Endodermal cell (in vitro differentiated cells): Measurements from ENCODE around the gene TRABD2B. TPM values are rescaled to one million over a fixed set of nuclear protein-coding genes. Genes with fewer than 3 reads are reported as not detected.

Source experiments
- DNase-seq: peaks from one replicate; pipeline ENCODE4 v3.0.0-alpha.2; 2017
- H3K27ac ChIP-seq: 2 replicates; pipeline ENCODE4 v1.5.1; 2013; ENCODE audit warnings: mild to moderate bottlenecking, low read depth, low read length, moderate library complexity
- H3K27me3 ChIP-seq: 2 replicates; pipeline ENCODE4 v1.6.1; 2013; ENCODE audit warnings: mild to moderate bottlenecking, low read length, moderate library complexity; ENCODE audit not compliant: insufficient read depth, control insufficient read depth, poor library complexity, severe bottlenecking
- H3K36me3 ChIP-seq: 2 replicates; pipeline ENCODE4 v1.7.0; 2013; ENCODE audit warnings: mild to moderate bottlenecking, low read length, moderate library complexity; ENCODE audit not compliant: control insufficient read depth, insufficient read depth
- H3K4me1 ChIP-seq: one replicate; pipeline ENCODE4 v1.7.0; 2013; ENCODE audit warnings: low read length; ENCODE audit not compliant: control insufficient read depth, insufficient read depth
- H3K4me3 ChIP-seq: 2 replicates; pipeline ENCODE4 v1.5.1; 2013; ENCODE audit warnings: mild to moderate bottlenecking, low read length, moderate library complexity
- H3K9ac ChIP-seq: 2 replicates; pipeline ENCODE4 v1.6.1; 2013; ENCODE audit warnings: mild to moderate bottlenecking, low read length, moderate library complexity; ENCODE audit not compliant: poor library complexity, severe bottlenecking; ENCODE audit errors: extremely low read depth
- H3K9me3 ChIP-seq: 2 replicates; pipeline ENCODE4 v1.6.1; 2013; ENCODE audit warnings: mild to moderate bottlenecking, low read length, moderate library complexity; ENCODE audit not compliant: control insufficient read depth
- H3K27ac Mint-ChIP-seq: 2 replicates; pipeline ENCODE4 v1.8.0; 2020; ENCODE audit warnings: mixed read lengths
- H3K27me3 Mint-ChIP-seq: 2 replicates; pipeline ENCODE4 v1.8.0; 2021; ENCODE audit warnings: mild to moderate bottlenecking, mixed read lengths; ENCODE audit not compliant: insufficient read depth
- H3K36me3 Mint-ChIP-seq: 2 replicates; pipeline ENCODE4 v1.8.0; 2020; ENCODE audit warnings: low read depth, mixed read lengths
- H3K4me1 Mint-ChIP-seq: 2 replicates; pipeline ENCODE4 v1.8.0; 2020; ENCODE audit warnings: mixed read lengths
- H3K4me3 Mint-ChIP-seq: 2 replicates; pipeline ENCODE4 v1.8.0; 2020; ENCODE audit warnings: mild to moderate bottlenecking, moderate library complexity, mixed read lengths
- H3K9me3 Mint-ChIP-seq: 2 replicates; pipeline ENCODE4 v1.8.0; 2020; ENCODE audit warnings: mild to moderate bottlenecking, mixed read lengths
- CTCF ChIP-seq: fragments of 200-600 bp; sonication (generic); conservative IDR thresholded peaks from 2 replicates; pipeline ENCODE4 v1.5.0; 2021; ENCODE audit warnings: antibody characterized with exemption, mild to moderate bottlenecking
- WGBS, 2 experiments: methylation state at CpG; one replicate each; pipeline versions ENCODE4 v1.1.5 to v1.1.7; 2013; ENCODE audit warnings: missing lambda C conversion rate in 2 of 2, mixed read lengths in 1 of 2; ENCODE audit not compliant: insufficient coverage in 1 of 2, insufficient read length in 1 of 2; 5-methylcytosine and 5-hydroxymethylcytosine counted together
- total RNA-seq, 2 donors: library from RNA; stranded (reverse); fragmentation: NEBNext Ultra II Directional in 1 of 2; extraction: Animal tissue kit (Norgen Biotek cat#: 25700) in 1 of 2; gene quantifications; 2 replicates in 1 of 2; 3 replicates in 1 of 2; pipeline ENCODE4 v1.2.1, GENCODE V29; 2021

Gene TRABD2B
- total RNA-seq, 2 donors from 2014 or later, result 24.4 to 28.0 TPM

- WGBS, 2 experiments, result 94 to 100% methylated on average over 1 to 5 of the region's 5 CpGs
- Mint-ChIP-seq H3K27ac (no peak overlapping the region), H3K9me3 (no peaks in the 10 kb centered on the region), H3K27me3 (peaks cover 18% of the 10 kb centered on the region), H3K4me1 (peaks cover 28% of the 10 kb centered on the region), H3K36me3 (no peaks in the 10 kb centered on the region), H3K4me3 (no peak overlapping the region)
- peak; percentile 44 for DNase-seq
- H3K27me3 ChIP-seq, result peaks cover 5% of the 10 kb centered on the region
- no peaks in the 10 kb centered on the region for H3K36me3 ChIP-seq
- no peaks in the 10 kb centered on the region for H3K9me3 ChIP-seq
- H3K9ac ChIP-seq, result no peak overlapping the region
- no peak overlapping the region for H3K4me3 ChIP-seq
- no peak for TF ChIP-seq CTCF
- no peak overlapping the region for H3K27ac ChIP-seq
- peaks cover 4% of the 10 kb centered on the region for H3K4me1 ChIP-seq
Measured at GRCh38 chr1:48018799-48019198, 21.6 kb upstream of the TRABD2B start.

GRCh38 chr1:48017716-48018115 lies 20.5 kb upstream of the TRABD2B start:
- Mint-ChIP-seq H3K27ac (no peak overlapping the region), H3K27me3 (peaks cover 21% of the 10 kb centered on the region), H3K36me3 (no peaks in the 10 kb centered on the region), H3K9me3 (no peaks in the 10 kb centered on the region), H3K4me1 (peaks cover 22% of the 10 kb centered on the region), H3K4me3 (no peak overlapping the region)
- no peaks in the 10 kb centered on the region for H3K9me3 ChIP-seq
- no peaks in the 10 kb centered on the region for H3K36me3 ChIP-seq
- TF ChIP-seq CTCF, result no peak
- H3K27ac ChIP-seq, result no peak overlapping the region
- no peaks in the 10 kb centered on the region for H3K4me1 ChIP-seq
- H3K4me3 ChIP-seq, result no peak overlapping the region
- WGBS, 2 experiments, result 88 to 90% methylated on average over 3 to 4 of the region's 4 CpGs
- H3K27me3 ChIP-seq, result peaks cover 5% of the 10 kb centered on the region
- peak; percentile 24 for DNase-seq
- no peak overlapping the region for H3K9ac ChIP-seq

DNA sequence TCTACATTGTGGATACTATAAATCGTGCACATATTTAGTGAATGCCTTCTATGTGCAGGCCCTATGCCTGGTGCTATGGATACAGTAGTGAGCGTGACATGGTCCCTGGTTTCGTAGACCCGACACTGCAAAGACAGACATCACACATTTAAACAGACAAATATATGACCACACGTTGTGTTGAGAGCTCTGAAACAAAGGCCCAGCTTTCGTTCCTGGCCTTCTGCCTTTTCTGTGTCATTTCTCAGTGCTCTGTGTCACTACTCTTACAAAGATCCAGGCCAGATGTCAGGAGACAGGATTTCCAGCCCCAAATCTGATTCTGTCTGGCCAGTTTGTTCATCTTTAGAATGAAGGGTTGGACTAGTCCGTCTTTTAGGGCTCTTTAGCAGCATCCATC lies 19.3 kb upstream of the TRABD2B start:
- Mint-ChIP-seq H3K27ac (no peak overlapping the region), H3K4me1 (peaks cover 17% of the 10 kb centered on the region), H3K36me3 (no peaks in the 10 kb centered on the region), H3K9me3 (no peaks in the 10 kb centered on the region), H3K27me3 (peaks cover 28% of the 10 kb centered on the region), H3K4me3 (no peak overlapping the region)
- H3K4me3 ChIP-seq, result no peak overlapping the region
- no peaks in the 10 kb centered on the region for H3K36me3 ChIP-seq
- no peak for DNase-seq
- no peaks in the 10 kb centered on the region for H3K4me1 ChIP-seq
- H3K27me3 ChIP-seq, result peaks cover 11% of the 10 kb centered on the region
- H3K27ac ChIP-seq, result no peak overlapping the region
- H3K9me3 ChIP-seq, result no peaks in the 10 kb centered on the region
- 94 to 100% methylated on average over 5 to 7 of the region's 7 CpGs for whole genome bisulfite sequencing, 2 experiments
- no peak overlapping the region for H3K9ac ChIP-seq
- no peak for TF ChIP-seq CTCF
